MM.1S (cell line): ENCODE results near the gene ETV2.

ENCODE experiments used
- EZH2 ChIP-seq: fragments of 300-600 bp; sonication (generic); optimal IDR thresholded peaks from 2 replicates; pipeline ENCODE3; 2017; ENCODE audit warnings: low read depth, mild to moderate bottlenecking, antibody characterized with exemption, low read length, mixed read lengths
- TF ChIP-seq, protein P1 (sequence below): fragments of 300-600 bp; sonication (generic); IDR thresholded peaks from 2 replicates; pipeline ENCODE4 v1.5.1; 2016; ENCODE audit warnings: antibody characterized with exemption, low read length, mixed read lengths

DNA sequence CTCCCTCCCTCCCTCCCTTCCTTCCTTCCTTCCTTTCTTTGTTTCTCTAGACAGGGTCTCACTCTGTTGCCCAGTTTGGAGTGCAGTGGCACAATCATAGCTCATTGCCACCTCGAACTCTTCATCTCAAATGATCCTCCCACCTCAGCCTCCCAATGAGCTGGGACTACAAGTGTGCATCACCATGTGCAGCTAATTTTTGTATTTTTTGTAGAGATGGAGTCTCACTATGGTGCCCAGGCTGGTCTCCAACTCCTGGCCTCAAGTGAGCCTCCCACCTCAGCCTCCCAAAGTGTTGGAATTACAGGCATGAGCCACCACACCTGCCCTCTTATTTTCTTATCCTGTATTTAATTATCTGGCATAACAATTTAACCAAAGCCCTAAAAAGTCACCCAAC is 29.1 kb downstream of the ETV2 start:
- TF ChIP-seq, protein P1, sequence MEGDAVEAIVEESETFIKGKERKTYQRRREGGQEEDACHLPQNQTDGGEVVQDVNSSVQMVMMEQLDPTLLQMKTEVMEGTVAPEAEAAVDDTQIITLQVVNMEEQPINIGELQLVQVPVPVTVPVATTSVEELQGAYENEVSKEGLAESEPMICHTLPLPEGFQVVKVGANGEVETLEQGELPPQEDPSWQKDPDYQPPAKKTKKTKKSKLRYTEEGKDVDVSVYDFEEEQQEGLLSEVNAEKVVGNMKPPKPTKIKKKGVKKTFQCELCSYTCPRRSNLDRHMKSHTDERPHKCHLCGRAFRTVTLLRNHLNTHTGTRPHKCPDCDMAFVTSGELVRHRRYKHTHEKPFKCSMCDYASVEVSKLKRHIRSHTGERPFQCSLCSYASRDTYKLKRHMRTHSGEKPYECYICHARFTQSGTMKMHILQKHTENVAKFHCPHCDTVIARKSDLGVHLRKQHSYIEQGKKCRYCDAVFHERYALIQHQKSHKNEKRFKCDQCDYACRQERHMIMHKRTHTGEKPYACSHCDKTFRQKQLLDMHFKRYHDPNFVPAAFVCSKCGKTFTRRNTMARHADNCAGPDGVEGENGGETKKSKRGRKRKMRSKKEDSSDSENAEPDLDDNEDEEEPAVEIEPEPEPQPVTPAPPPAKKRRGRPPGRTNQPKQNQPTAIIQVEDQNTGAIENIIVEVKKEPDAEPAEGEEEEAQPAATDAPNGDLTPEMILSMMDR, result no peak
- no peak for TF ChIP-seq EZH2
